IPS-11a (cell line): ENCODE data around the gene TJP2.

Experiments used
- H3K4me3 ChIP-seq: one replicate; pipeline ENCODE4 v1.5.1; 2013; ENCODE audit warnings: low read depth, low read length, control low read depth

TJP2 gene

GRCh38 chr9:69221036-69221435, 47.0 kb downstream of the TJP2 start:
- no peak overlapping the region for H3K4me3 ChIP-seq

- H3K4me3 ChIP-seq, result no peak overlapping the region
These were observed 48.9 kb downstream of the TJP2 start for GRCh38 chr9:69222970-69223369.

- no peak overlapping the region for H3K4me3 ChIP-seq
These were observed 49.5 kb downstream of the TJP2 start for GRCh38 chr9:69223605-69224004.

GRCh38 chr9:69229367-69229766, 55.3 kb downstream of the TJP2 start:
- no peak overlapping the region for H3K4me3 ChIP-seq

GRCh38 chr9:69232135-69232534, 58.1 kb downstream of the TJP2 start:
- no peak overlapping the region for H3K4me3 ChIP-seq

GRCh38 chr9:69234683-69235082, 60.6 kb downstream of the TJP2 start:
- H3K4me3 ChIP-seq, result no peak overlapping the region

GRCh38 chr9:69236188-69236587, 62.1 kb downstream of the TJP2 start:
- no peak overlapping the region for H3K4me3 ChIP-seq

GRCh38 chr9:69237702-69238295, 63.7 kb downstream of the TJP2 start:
- no peak overlapping the region for H3K4me3 ChIP-seq

GRCh38 chr9:69243116-69243515, 69.0 kb downstream of the TJP2 start:
- no peak overlapping the region for H3K4me3 ChIP-seq

GRCh38 chr9:69246629-69247028, 72.6 kb downstream of the TJP2 start:
- H3K4me3 ChIP-seq, result no peak overlapping the region

- H3K4me3 ChIP-seq, result no peak overlapping the region
These were observed 73.9 kb downstream of the TJP2 start for GRCh38 chr9:69248005-69248404.

- no peak overlapping the region for H3K4me3 ChIP-seq
These were observed 75.3 kb downstream of the TJP2 start for GRCh38 chr9:69249337-69249736.

GRCh38 chr9:69250681-69251080, 76.6 kb downstream of the TJP2 start:
- no peak overlapping the region for H3K4me3 ChIP-seq

GRCh38 chr9:69252436-69252835, 78.4 kb downstream of the TJP2 start:
- no peak overlapping the region for H3K4me3 ChIP-seq

GRCh38 chr9:69253057-69253456, 79.0 kb downstream of the TJP2 start:
- no peak overlapping the region for H3K4me3 ChIP-seq

- no peak overlapping the region for H3K4me3 ChIP-seq
These were observed 80.1 kb downstream of the TJP2 start for GRCh38 chr9:69254223-69254622.

- no peak overlapping the region for H3K4me3 ChIP-seq
These were observed 81.5 kb downstream of the TJP2 start for GRCh38 chr9:69255591-69255990.

GRCh38 chr9:69258551-69258950, 84.5 kb downstream of the TJP2 start:
- no peak overlapping the region for H3K4me3 ChIP-seq

- no peak overlapping the region for H3K4me3 ChIP-seq
These were observed 86.1 kb downstream of the TJP2 start for GRCh38 chr9:69260161-69260560.

GRCh38 chr9:69261636-69262035, 87.6 kb downstream of the TJP2 start:
- H3K4me3 ChIP-seq, result no peak overlapping the region

- H3K4me3 ChIP-seq, result no peak overlapping the region
These were observed 90.4 kb downstream of the TJP2 start for GRCh38 chr9:69264526-69264925.

- no peak overlapping the region for H3K4me3 ChIP-seq
These were observed 91.8 kb downstream of the TJP2 start for GRCh38 chr9:69265891-69266290.

- H3K4me3 ChIP-seq, result no peak overlapping the region
These were observed 98.1 kb downstream of the TJP2 start for GRCh38 chr9:69272212-69272611.
